H1 (cell line): ENCODE results near the gene INPP5J. TPM values are rescaled to one million over a fixed set of nuclear protein-coding genes. Genes with fewer than 3 reads are reported as not detected.

ENCODE experiments used
- ASH2L ChIP-seq: fragments of 200-600, 300-600 bp; sonication (generic); IDR thresholded peaks from one replicate; pipeline ENCODE4 v1.7.1; 2017; ENCODE audit warnings: low read length
- CEBPB ChIP-seq: IDR thresholded peaks from 2 replicates; pipeline ENCODE4 v1.6.1; 2012; ENCODE audit warnings: low read depth, low read length
- CTBP2 ChIP-seq: IDR thresholded peaks from 2 replicates; pipeline ENCODE4 v1.7.0; 2011; ENCODE audit warnings: borderline replicate concordance, mild to moderate bottlenecking, moderate library complexity, mixed read lengths, low read length; ENCODE audit not compliant: insufficient read depth, insufficient read length
- EGR1 ChIP-seq: IDR thresholded peaks from 2 replicates; pipeline ENCODE4 v1.6.1; 2011; ENCODE audit warnings: low read depth, low read length, borderline replicate concordance
- EP300 ChIP-seq, 2 experiments: IDR thresholded peaks; 1 replicate in 1 of 2; 2 replicates in 1 of 2; pipeline ENCODE4 v1.6.1; 2011 to 2012; ENCODE audit warnings: low read depth in 2 of 2, low read length in 2 of 2, mild to moderate bottlenecking in 2 of 2, borderline replicate concordance in 1 of 2, inconsistent platforms in 1 of 2, moderate library complexity in 1 of 2
- GTF2F1 ChIP-seq: IDR thresholded peaks from 2 replicates; pipeline ENCODE4 v1.6.1; 2012; ENCODE audit warnings: low read depth, low read length, improper control_type of control experiment, borderline replicate concordance
- KDM4A ChIP-seq: IDR thresholded peaks from one replicate; pipeline ENCODE4 v1.7.1; 2012; ENCODE audit warnings: low read depth, mild to moderate bottlenecking, moderate library complexity, low read length, inconsistent platforms; ENCODE audit not compliant: severe bottlenecking
- KDM5A ChIP-seq: fragments of 200-600 bp; IDR thresholded peaks from 2 replicates; pipeline ENCODE4 v1.7.1; 2012; ENCODE audit warnings: mild to moderate bottlenecking, low read length, inconsistent platforms, mixed read lengths
- MAFK ChIP-seq: IDR thresholded peaks from 2 replicates; pipeline ENCODE4 v1.6.1; 2012; ENCODE audit warnings: low read depth, mild to moderate bottlenecking, improper control_type of control experiment, low read length
- PHF8 ChIP-seq: fragments of 200-600 bp; sonication (generic); conservative IDR thresholded peaks from 2 replicates; pipeline ENCODE4 v1.7.1; 2012; ENCODE audit warnings: low read depth, mild to moderate bottlenecking, inconsistent platforms, low read length, moderate library complexity
- POLR2A ChIP-seq, 2 experiments: IDR thresholded peaks; 1 replicate in 1 of 2; 2 replicates in 1 of 2; pipeline ENCODE4 v1.6.1; 2011; ENCODE audit warnings: low read depth in 2 of 2, low read length in 2 of 2, mild to moderate bottlenecking in 2 of 2; ENCODE audit errors: control extremely low read depth in 1 of 2
- RBBP5 ChIP-seq: IDR thresholded peaks from 2 replicates; pipeline ENCODE4 v1.7.1; 2012; ENCODE audit warnings: low read depth, mild to moderate bottlenecking, inconsistent platforms, low read length, moderate library complexity, borderline replicate concordance
- SP1 ChIP-seq: IDR thresholded peaks from 2 replicates; pipeline ENCODE4 v1.6.1; 2011; ENCODE audit warnings: low read depth, low read length
- SP4 ChIP-seq: IDR thresholded peaks from 2 replicates; pipeline ENCODE4 v1.6.1; 2012; ENCODE audit warnings: low read length, inconsistent platforms
- TAF1 ChIP-seq: IDR thresholded peaks from 2 replicates; pipeline ENCODE4 v1.6.1; 2011; ENCODE audit warnings: mild to moderate bottlenecking, low read depth, low read length
- TCF12 ChIP-seq: IDR thresholded peaks from 2 replicates; pipeline ENCODE4 v1.6.1; 2011; ENCODE audit warnings: low read depth, mild to moderate bottlenecking, low read length
- polyA plus RNA-seq, 7 experiments: library from polyadenylated mRNA; depleted of rRNA in 3 of 7; stranded (reverse) in 5 of 7; unstranded in 2 of 7; fragments of >200 nt in 5 of 7; fragments of 200-250 nt in 2 of 7; gene quantifications; 1 replicate in 5 of 7; 2 replicates in 1 of 7; 4 replicates in 1 of 7; pipeline versions ENCODE4 v1.2.1 to v1.2.3, GENCODE V29; 2011 to 2013; ENCODE audit warnings: missing spikeins in 2 of 7, mixed read lengths in 2 of 7
- total RNA-seq: library from RNA; stranded (reverse); fragmentation: NEBNext Ultra II Directional; extraction: Animal tissue kit (Norgen Biotek cat#: 25700); gene quantifications from 2 replicates; pipeline ENCODE4 v1.2.1, GENCODE V29; 2021

The INPP5J gene
- total and polyA plus RNA-seq, 2 of the 8 experiments (the other 6 are each of a cell fraction or from before 2014, with no cell fraction given): 5.4 to 6.0 TPM

GRCh38 chr22:31080848-31081649 lies 41.7 kb upstream of the INPP5J start, which contains the start of gene SMTN (continued):
- TF ChIP-seq CEBPB (no peak), TAF1 (peak; percentile 94), SP4 (0 out of 2 replicates have a peak, but pooled peaks have one; percentile 63), PHF8 (peak; percentile 74), RBBP5 (0 out of 2 replicates have a peak, but pooled peaks have one; percentile 26), MAFK (no peak), EP300 (IDR thresholded peaks at IDR 0.05; ENCODE audit: borderline replicate concordance in 1 of 2, low read depth in 2 of 2, low read length in 2 of 2) (no peak), KDM4A (peak; percentile 80), CTBP2 (no peak), EGR1 (no peak), ASH2L (peak; percentile 32), KDM5A (no peak), GTF2F1 (no peak), POLR2A (IDR thresholded peaks at IDR 0.05; ENCODE audit: control extremely low read depth in 1 of 2, low read depth in 2 of 2, low read length in 2 of 2) (peak; percentile 76 to 88), SP1 (peak; percentile 75; the same call in 1 of the 2 replicates), TCF12 (no peak)
